UCSD-AML1 (cell line): ENCODE measurements around the gene HHATL.

Experiments
- DNase-seq: peaks from one replicate; lab custom pipeline; 2025; ENCODE audit not compliant: unreplicated experiment; lab: John Stamatoyannopoulos, UW

HHATL gene

DNA sequence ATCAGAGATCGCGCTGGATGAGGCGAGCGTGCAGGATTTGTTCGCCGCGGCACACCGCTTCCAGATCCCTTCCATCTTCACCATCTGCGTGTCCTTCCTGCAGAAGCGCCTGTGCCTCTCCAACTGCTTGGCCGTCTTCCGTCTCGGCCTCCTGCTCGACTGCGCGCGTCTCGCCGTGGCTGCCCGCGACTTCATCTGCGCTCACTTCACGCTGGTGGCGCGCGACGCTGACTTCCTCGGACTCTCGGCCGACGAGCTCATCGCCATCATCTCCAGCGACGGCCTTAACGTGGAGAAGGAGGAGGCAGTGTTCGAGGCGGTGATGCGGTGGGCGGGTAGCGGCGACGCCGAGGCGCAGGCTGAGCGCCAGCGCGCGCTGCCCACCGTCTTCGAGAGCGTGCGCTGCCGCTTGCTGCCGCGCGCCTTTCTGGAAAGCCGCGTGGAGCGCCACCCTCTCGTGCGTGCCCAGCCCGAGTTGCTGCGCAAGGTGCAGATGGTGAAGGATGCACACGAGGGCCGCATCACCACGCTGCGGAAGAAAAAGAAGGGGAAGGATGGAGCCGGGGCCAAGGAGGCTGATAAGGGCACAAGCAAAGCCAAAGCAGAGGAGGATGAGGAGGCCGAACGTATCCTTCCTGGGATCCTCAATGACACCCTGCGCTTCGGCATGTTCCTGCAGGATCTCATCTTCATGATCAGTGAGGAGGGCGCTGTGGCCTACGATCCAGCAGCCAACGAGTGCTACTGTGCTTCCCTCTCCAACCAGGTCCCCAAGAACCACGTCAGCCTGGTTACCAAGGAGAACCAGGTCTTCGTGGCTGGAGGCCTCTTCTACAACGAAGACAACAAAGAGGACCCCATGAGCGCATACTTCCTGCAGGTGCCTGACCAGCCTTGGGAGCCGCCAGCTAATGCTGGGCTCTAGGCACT lies 16.4 kb downstream of the HHATL start:
- DNase-seq = no peak

DNA sequence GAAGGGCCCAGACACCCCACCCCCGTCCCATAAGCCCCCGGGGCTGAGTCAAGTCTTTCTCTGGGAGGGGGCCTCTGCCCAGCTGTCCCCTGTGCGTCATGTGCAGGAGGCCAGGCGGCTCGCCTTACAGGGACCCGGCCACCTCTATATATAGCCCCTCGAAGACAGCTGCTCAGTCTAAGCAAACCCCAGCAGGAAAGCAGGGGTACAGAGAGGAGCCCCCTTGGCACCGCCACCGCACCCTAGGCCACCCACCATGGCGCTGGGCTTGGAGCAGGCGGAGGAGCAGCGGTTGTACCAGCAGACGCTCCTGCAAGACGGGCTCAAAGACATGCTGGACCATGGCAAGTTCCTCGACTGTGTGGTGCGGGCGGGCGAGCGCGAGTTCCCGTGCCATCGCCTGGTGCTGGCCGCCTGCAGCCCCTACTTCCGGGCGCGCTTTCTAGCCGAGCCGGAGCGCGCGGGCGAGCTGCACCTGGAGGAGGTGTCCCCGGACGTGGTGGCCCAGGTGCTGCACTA lies 17.2 kb downstream of the HHATL start, which contains the start of gene KLHL40:
KLHL40 (plus strand) TSS at position 175 of the 519 bp plus-strand sequence; CDS start at position 257, 82 bp downstream.
- no peak for DNase-seq

DNA sequence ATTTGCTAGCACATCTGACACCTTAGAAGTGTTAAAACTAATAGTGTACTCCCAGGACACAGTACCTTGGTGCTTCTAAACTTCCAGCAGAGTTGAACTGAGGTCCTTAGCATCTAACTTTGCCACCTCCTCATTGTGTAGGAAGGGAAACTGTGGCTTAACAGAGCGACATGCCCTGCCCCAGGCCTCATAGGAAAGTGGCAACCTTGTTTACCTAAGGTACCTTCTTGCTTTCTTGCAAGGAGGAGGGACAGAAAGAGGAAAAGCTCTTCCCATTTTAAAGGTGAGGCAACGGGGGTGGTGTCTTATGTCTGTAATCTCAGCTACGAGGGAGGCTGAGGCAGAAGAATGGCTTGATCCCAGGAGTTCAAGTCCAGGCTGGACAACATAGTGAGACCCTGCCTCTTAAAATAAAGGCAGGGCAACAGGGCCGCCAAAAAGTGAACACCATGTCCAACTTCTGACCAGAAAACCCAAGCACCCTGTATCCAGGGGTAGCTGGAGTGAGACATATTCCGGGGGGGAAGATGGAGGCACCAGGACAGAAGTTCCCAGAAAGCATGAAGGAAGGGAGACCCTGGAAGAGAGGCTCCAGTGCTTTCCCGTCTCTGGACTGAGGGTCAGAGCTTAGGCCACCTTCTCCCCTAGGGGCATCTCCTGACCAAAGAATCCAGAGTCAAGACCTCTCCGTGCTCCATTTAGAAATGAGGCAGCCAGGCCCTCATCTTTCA lies 17.8 kb downstream of the HHATL start:
- no peak for DNase-seq

DNA sequence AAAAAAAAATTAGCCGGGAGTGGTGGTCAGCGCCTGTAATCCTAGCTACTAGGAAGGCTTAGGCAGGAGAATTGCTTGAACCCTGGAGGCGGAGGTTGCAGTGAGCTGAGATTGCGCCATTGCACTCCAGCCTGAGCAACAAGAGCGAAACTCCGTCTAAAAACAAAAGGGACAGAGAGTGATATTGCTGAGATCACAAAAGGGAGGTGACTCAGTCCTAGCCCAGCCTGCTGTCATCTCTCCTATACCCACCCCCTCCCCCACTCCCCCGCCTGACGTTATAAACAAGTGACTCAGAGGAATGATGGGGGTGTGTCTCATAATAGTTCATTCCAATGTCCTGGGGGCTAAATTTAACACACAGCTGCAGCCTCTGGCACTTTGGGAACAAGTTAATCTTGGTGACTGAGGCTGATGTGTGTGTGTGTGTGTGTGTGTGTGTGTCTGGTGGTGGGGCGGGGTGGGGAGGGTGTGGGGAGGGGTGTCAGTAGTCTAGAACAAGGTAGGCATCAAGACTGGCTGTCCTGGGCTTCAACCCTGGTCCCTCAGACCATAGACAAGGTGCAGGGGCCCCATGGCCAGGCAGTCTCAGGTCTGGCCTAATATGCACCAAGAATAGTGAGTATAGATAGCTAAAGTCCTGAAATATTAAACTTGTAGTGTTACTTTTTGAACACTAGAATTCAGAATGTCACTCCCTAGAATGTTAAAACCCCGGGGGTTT lies 18.6 kb downstream of the HHATL start:
- DNase-seq = no peak

DNA sequence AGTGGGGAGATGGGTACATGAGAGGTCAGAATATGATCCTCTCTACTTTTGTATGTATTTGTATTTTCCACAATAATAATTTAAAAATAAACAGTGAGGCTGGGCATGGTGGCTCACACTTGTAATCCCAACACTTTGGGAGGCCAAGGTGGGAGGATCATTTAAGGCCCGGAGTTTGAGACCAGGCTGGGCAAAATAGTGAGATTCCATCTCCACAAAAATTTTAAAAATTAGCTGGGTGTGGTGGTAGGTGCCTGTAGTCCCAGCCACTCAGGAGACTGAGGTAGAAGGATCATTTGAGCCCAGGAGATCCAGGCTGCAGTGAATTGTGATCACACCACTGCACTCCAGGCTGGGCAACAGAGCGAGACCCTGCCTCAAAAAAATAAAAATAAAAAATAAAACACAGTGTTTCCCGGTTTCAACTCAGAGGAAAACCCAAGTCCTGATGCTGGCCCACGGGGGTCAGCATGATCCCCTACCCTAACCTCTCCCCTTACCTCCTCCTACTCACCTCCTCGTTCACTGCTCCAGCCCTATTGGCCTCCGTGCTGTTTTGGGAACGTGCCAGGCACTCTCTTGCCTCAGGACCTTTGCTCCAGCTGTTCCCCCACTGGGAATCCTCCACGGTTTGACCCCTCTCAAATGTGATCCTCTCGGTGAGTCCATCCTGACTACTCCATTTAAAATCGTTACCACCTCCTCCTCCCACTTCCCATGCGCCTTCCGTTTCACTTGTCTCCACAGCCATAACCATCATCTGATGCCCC lies 20.1 kb downstream of the HHATL start:
- no peak for DNase-seq

DNA sequence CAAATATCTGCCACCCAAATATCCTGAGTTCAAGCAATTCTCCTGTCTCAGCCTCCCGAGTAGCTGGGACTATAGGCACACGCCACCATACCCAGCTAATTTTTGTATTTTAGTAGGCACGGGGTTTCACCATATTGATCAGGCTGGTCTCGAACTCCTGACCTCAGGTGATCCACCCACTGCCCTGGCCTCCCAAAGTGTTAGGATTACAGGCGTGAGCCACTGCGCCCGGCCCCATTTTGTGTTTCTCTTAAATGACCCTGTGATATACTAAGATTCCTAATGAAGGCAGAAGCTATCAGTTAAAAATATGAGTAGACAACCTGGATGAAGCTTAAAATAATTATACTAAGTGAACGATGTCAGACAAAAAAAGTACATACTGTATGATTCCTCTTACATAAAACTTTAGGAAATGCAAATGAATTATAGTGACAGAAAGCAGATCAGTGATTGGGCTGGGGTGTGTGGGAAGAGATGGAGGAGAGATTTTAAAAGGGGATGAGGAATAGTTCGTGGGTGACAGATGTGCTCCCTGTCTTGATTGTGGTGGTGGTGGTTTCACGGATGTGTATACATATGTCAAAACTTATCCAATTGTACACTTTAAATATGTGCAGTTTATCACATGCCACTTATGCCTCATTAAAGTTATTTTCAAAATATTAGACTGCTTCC lies 21.1 kb downstream of the HHATL start:
- no peak for DNase-seq

DNA sequence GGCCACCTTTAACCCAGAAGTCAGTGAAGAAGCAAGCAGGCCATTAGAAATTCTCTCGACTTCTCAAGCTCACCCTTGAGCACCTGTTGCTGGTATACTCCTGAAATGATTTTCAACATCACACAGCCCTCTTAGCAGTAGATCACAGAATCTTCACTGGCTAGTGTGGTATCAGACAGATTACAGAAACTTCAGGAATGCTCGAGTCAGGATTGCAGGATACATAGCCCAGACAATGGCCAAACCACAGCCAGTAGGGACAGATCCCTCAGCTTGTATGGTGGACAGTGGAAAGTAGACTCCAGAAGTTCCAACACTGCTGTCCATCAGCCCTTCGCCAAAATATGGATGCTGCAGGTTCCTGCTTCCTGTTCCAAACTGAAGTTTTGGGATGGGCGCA lies 21.8 kb downstream of the HHATL start:
- DNase-seq = no peak

DNA sequence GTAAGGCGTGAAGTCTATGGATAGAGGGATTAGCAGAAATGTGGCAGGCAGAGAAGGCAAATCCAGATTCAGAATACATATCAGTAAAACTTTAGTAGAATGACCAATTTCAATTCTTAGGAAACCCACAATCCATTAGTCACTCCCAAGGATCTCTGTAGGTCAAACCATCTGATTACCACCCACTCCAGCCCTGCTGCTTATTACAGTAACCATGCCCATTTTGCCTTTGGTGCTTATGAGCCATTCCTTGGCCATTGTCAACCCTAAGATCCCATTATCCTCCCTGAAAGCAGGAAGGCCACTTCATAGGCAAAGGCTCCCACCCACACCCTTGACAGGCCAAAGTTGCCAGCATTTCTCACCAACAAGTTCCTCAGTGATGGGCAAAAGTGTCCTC lies 22.3 kb downstream of the HHATL start:
- DNase-seq = no peak

DNA sequence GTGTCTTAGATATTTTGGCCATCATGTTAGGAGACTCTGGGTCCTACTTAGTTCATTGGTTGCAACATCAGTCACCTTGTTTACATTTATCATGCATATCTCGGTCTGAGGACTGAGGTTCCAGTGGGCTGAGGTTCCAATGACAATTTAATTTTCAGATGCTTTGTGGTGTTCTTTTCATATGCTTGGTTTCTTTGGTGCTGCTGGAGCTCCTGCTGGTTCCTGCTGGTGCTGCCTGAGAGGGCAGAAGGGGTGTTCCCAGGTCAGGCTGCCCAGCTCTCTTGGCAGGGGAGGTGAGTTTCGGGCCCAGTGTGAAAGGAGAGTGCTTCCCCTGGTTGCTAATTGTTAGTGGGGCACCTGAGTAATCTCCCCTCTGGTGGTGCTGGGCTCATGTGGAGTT lies 24.2 kb downstream of the HHATL start:
- no peak for DNase-seq

DNA sequence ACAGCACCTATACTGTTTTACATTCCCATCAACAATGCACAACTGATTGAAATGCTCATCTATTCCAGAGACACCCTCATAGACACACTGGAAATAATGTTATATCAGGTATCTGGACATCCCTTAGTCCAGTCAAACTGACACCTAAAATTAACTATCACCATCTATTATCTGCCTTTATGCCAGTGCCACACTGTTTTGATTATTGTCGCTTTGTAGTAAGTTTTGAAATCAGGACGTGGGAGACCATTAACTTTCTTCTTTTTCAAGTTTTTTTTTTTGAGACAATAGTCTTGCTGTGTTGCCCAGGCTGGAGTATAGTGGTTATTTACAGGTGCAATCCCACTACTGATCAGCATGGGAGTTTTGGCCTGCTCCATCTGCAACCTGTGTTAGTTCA lies 26.7 kb downstream of the HHATL start:
- no peak for DNase-seq

DNA sequence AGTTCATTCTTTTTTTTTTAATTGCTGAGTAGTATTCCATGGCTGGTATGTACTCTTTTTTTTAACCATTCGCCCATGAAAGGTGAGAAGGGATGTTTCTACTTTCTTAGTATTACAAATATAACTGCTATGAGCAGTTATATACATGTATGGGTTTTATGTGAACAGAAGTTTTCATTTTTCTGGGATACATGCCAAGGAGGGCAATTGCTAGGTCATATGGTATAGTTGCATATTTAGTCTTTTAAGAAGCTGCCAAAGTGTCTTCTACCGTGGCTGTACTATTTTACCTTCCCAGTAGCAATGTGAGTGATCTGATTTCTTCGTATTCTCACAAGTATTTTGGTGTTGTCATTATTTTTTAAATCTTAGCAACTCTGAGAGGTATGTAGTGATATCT lies 28.5 kb downstream of the HHATL start:
- no peak for DNase-seq

DNA sequence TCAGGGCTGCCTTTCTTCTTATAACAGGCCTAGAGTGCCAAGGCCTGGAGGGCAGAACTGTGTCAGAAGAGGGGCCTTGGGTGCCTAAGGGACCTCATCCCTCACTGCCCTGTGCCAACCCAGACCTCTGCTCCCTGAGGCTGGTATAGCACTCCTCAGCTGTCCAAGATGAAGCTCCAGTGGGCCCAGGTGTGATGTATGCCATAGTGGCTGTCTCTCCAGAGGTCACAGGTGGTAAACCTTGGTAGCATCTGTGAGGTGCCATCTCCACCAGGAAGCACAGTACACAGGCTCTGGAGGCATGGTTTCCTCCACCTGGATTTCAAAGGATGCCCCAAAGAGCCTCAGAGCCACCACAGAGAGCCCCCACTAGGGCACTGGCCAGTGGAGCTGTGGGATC lies 29.5 kb downstream of the HHATL start:
- no peak for DNase-seq

DNA sequence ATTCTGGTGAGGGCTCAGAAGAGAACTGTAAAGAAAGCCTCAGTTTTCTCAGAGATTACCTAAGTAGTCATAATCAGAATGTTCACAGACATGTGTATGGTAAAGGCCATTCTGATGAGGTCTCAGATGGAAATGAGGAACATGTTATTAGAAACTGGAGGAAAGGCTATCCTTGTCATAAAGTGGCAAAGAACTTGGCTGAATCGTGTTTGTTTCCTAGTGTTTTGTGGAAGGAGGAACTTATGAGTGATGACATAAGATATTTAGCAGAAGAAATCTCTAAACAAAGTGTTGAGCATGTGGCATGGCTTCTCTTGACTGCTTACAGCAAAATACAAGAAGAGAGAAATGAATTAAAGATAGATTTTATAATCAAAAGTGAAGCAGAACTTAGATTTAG lies 30.1 kb downstream of the HHATL start:
- no peak for DNase-seq

DNA sequence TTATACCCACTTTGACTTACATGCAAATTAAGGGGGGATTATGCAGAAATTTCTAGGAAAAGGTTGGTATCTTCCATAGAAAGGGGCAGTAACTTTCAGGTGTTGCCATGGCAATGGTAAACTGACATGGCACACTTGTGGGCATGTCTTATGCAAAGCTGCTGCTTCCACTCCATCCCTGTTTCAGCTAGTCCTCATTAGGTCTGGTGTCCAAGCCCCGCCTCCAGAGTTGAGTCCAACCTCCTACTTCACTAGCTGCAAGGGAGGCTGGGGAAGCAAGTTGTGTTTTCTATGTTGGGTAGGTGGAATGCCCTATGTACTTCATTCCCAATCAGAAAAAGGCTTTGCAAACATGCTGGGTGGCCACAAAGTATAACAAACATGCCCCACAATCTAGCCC lies 31.9 kb downstream of the HHATL start:
- DNase-seq = no peak

DNA sequence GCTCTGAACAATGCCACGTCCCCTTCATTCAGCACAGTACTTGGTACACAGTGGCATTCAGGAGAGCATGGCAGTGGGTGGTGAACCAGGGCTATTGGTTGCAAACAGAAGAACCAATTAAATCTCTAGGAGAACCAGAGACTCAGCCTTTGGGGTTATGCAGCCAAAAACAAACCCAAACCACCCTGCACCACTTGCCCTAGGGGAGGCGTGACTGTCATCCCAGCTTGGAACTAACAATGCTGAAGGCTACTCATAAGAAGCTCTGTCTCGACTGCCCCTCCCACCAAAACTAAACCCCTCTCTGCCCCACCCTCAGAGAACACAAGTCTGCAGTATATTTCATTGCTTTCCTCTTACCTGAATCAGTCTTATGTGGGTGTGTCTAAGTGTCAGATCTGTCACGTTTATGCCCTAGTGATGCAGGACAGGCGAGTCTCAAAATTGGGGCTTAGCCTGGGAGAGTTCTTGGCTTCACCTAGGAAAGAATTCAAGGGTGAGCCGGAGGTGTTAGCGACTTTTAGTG lies 32.5 kb downstream of the HHATL start:
- DNase-seq = no peak

DNA sequence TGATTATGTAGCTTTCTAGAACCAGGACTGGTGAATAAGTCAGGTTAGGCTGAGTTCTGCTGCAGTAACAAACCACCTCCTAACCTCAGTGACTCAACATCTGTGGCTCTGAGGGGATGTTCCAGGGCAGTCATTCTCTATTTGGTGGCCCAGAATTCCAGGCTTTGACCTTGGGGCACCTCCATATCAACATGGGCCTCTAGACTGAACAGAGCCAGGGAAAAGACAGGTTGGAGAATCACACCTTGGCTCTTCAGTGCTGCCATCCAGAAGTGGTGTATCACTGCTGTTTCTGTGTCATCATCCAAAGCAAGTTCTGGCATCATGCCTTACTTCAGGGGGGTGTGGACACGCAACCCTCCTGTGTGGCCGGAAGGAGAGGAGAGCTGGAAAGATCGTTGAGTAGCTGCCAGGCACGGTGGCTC lies 33.8 kb downstream of the HHATL start:
- DNase-seq = no peak

DNA sequence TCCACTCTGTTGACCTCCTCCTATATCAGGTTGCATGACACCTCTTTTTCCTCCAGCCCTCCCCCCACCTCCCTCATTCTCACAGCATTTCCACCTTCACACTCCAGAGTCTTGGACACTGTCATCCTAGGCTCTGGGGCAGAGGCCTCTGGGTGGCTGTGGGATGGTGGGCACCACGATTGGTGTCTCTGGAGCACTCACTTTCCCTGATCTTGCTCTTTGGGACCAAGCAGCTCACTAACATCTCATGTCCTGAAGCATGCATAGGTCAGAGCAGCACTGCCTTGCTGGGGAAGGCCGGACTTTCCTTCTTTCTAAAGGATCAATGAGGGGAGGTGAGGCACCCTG lies 34.2 kb downstream of the HHATL start:
- no peak for DNase-seq

DNA sequence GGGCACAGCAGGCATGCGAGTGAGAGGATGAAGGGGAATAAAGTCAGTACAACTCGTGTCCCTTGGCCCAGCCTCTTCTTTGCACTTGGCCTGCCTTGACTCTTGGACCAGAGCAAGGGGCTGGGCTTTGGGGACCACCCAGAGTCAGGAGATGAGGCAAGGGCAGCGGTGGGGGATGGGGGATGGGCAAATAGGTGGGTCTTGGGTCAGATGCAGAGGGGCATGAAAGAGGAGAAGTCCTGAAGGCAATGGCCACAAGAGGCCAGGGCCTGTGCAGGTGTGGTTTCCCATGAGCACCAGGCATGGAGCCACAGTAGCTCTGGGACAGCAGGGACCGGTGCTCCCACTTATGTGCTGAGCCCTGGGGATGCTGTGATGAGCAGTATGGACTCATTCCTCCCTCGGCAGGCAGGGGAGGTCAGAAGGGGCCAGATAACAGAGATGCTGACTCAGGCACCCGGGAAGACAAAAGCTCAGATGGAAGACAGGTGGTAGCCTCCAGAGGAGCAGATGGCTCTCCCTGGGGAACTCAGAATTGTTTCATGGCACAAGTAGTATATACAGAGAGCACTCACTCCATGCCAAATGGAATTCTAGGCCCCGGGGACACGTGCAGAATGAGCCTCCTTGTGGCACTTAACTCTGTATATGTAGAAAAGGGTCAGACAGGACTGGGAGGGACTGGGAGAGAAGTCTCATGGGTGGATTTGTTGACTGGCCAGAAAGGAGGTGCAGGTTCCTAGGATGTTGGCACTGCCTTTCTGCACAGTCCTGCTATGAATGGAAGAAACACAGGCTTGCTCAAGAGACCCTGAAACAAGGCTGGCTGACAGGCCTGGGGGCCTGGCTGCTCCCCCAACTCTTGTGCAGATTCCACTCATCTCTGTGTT lies 34.8 kb downstream of the HHATL start:
- DNase-seq = no peak

DNA sequence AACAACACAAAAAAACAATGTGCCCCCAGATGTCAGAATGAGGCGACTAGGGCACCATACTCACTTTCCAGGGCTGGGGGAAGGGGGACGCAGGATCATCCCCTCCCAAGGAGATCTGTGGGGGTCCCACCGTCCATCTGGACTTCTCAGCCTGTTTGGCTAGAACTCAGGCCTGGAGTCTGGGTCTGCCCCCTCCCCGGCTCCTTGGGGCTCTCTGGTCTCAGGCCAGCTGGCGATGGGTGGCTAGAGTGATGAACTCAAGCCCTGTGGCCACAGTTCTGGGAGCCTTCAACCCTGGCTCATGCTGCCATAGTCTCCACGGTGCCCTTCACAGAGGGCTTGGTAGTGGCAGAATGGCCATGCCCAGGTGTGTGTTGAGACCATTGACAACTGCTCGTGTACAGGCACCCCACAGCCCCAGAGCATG lies 35.5 kb downstream of the HHATL start:
- no peak for DNase-seq
